Endothelial cell of umbilical vein (primary cell): ENCODE measurements around the gene AUTS2.

Source experiments
- EZH2 ChIP-seq: IDR thresholded peaks from 2 replicates; pipeline ENCODE4 v1.6.1; 2012; ENCODE audit warnings: borderline replicate concordance, low read depth, mild to moderate bottlenecking, moderate library complexity, low read length, inconsistent platforms; ENCODE audit not compliant: severe bottlenecking
- TF ChIP-seq, protein P1 (sequence below), 2 donors: IDR thresholded peaks; 1 replicate in 1 of 2; 2 replicates in 1 of 2; pipeline ENCODE4 v1.5.1; 2011; ENCODE audit warnings: low read length in 2 of 2, mild to moderate bottlenecking in 2 of 2, moderate library complexity in 2 of 2, control low read depth in 1 of 2, inconsistent platforms in 1 of 2, low read depth in 1 of 2; ENCODE audit not compliant: insufficient read depth in 1 of 2; ENCODE audit errors: extremely low read depth in 1 of 2

DNA sequence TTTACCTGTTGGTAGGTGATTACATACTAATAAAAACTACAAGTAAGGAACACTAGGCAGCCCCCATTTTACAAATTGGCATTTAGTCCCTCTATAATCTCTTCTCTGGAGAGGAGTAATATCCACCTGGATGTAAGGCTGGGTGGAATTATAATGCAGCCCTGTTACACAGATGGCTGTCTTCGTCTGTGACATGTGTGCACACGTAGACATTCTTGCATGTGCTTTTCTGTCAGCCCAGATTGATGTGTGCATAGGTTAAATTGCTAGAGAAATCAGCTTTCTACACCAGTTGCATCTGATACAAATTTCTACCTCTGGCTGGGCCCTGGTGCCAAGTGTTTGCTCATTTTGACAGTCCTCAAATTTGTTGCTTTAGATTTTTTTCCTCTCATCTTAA lies 715.9 kb downstream of the AUTS2 start:
- TF ChIP-seq EZH2: no peak
- TF ChIP-seq, protein P1, sequence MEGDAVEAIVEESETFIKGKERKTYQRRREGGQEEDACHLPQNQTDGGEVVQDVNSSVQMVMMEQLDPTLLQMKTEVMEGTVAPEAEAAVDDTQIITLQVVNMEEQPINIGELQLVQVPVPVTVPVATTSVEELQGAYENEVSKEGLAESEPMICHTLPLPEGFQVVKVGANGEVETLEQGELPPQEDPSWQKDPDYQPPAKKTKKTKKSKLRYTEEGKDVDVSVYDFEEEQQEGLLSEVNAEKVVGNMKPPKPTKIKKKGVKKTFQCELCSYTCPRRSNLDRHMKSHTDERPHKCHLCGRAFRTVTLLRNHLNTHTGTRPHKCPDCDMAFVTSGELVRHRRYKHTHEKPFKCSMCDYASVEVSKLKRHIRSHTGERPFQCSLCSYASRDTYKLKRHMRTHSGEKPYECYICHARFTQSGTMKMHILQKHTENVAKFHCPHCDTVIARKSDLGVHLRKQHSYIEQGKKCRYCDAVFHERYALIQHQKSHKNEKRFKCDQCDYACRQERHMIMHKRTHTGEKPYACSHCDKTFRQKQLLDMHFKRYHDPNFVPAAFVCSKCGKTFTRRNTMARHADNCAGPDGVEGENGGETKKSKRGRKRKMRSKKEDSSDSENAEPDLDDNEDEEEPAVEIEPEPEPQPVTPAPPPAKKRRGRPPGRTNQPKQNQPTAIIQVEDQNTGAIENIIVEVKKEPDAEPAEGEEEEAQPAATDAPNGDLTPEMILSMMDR (IDR thresholded peaks at IDR 0.05; ENCODE audit: extremely low read depth in 1 of 2, insufficient read depth in 1 of 2, low read depth in 1 of 2, low read length in 2 of 2): no peak
